ENCODE data around the gene GBA2. TPM values are rescaled to one million over a fixed set of nuclear protein-coding genes. Genes with fewer than 3 reads are reported as not detected.
A peak's percentile ranks its signal among the peaks of the same experiment; 100 is the strongest.

Gene GBA2
- total and polyA plus RNA-seq, 2 experiments from 2014 or later: 32.1 to 80.1 TPM

GRCh38 chr9:35712762-35713400, 36.1 kb downstream of the GBA2 start (continued):
- TF ChIP-seq EZH2phosphoT487 (IDR thresholded peaks at IDR 0.05; ENCODE audit: unreplicated experiment): no peak
- TF ChIP-seq, protein P1, sequence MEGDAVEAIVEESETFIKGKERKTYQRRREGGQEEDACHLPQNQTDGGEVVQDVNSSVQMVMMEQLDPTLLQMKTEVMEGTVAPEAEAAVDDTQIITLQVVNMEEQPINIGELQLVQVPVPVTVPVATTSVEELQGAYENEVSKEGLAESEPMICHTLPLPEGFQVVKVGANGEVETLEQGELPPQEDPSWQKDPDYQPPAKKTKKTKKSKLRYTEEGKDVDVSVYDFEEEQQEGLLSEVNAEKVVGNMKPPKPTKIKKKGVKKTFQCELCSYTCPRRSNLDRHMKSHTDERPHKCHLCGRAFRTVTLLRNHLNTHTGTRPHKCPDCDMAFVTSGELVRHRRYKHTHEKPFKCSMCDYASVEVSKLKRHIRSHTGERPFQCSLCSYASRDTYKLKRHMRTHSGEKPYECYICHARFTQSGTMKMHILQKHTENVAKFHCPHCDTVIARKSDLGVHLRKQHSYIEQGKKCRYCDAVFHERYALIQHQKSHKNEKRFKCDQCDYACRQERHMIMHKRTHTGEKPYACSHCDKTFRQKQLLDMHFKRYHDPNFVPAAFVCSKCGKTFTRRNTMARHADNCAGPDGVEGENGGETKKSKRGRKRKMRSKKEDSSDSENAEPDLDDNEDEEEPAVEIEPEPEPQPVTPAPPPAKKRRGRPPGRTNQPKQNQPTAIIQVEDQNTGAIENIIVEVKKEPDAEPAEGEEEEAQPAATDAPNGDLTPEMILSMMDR (conservative IDR thresholded peaks at IDR 0.05; ENCODE audit: low read depth in 2 of 2): peak in 1 of 2 experiments; percentile 45; a peak in 3 of 4 replicates
- TF ChIP-seq, protein P2, sequence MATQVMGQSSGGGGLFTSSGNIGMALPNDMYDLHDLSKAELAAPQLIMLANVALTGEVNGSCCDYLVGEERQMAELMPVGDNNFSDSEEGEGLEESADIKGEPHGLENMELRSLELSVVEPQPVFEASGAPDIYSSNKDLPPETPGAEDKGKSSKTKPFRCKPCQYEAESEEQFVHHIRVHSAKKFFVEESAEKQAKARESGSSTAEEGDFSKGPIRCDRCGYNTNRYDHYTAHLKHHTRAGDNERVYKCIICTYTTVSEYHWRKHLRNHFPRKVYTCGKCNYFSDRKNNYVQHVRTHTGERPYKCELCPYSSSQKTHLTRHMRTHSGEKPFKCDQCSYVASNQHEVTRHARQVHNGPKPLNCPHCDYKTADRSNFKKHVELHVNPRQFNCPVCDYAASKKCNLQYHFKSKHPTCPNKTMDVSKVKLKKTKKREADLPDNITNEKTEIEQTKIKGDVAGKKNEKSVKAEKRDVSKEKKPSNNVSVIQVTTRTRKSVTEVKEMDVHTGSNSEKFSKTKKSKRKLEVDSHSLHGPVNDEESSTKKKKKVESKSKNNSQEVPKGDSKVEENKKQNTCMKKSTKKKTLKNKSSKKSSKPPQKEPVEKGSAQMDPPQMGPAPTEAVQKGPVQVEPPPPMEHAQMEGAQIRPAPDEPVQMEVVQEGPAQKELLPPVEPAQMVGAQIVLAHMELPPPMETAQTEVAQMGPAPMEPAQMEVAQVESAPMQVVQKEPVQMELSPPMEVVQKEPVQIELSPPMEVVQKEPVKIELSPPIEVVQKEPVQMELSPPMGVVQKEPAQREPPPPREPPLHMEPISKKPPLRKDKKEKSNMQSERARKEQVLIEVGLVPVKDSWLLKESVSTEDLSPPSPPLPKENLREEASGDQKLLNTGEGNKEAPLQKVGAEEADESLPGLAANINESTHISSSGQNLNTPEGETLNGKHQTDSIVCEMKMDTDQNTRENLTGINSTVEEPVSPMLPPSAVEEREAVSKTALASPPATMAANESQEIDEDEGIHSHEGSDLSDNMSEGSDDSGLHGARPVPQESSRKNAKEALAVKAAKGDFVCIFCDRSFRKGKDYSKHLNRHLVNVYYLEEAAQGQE (IDR thresholded peaks at IDR 0.05; ENCODE audit: unreplicated experiment): no peak

GRCh38 chr9:35711501-35712428, 37.3 kb downstream of the GBA2 start:
- Histone ChIP-seq H3K36me3 (ENCODE audit: insufficient read depth) (peaks cover 51% of the 10 kb centered on the region), H3K79me2 (replicated peaks; ENCODE audit: insufficient read depth) (no peaks in the 10 kb centered on the region), H3K9me2 (ENCODE audit: insufficient read depth) (no peaks in the 10 kb centered on the region), H3F3A (replicated peaks; ENCODE audit: low read depth) (0 out of 2 replicates have a peak, but pooled peaks cover 3% of the 10 kb centered on the region), H3K4me1 (ENCODE audit: insufficient read depth) (no peaks in the 10 kb centered on the region), H2AFZ (no peak overlapping the region), H3K27ac (ENCODE audit: low read depth) (no peak overlapping the region), H4K20me1 (replicated peaks; ENCODE audit: insufficient read depth) (peaks cover 6% of the 10 kb centered on the region), H3K4me2 (no peak overlapping the region), H3K4me3 (no peak overlapping the region), H3K27me3 (ENCODE audit: insufficient read depth) (no peaks in the 10 kb centered on the region)
- Mint-ChIP-seq H3K9me3 (no peaks in the 10 kb centered on the region), H3K4me1 (peaks cover 4% of the 10 kb centered on the region; the same call in 2 of the 3 replicates), H3K27me3 (ENCODE audit: insufficient read depth, low read depth, poor library complexity) (peaks cover 6% of the 10 kb centered on the region), H3K36me3 (ENCODE audit: low read depth) (peaks cover 82% of the 10 kb centered on the region), H3K4me3 (no peak overlapping the region), H3K27ac (peak overlapping the region; percentile 73)
- no peak for DNase-seq (ENCODE audit: low spot score)
- no peak for ATAC-seq
- TF ChIP-seq, protein P2 (IDR thresholded peaks at IDR 0.05; ENCODE audit: unreplicated experiment): no peak
- TF ChIP-seq JUNB (IDR thresholded peaks at IDR 0.05; ENCODE audit: unreplicated experiment): no peak
- TF ChIP-seq NANOG (IDR thresholded peaks at IDR 0.05; ENCODE audit: borderline replicate concordance): no peak
- TF ChIP-seq, protein P1 (conservative IDR thresholded peaks at IDR 0.05; ENCODE audit: low read depth in 2 of 2): no peak
- TF ChIP-seq CREB1 (CRISPR knock-in tag; IDR thresholded peaks at IDR 0.05; ENCODE audit: low read depth): no peak
- TF ChIP-seq ETS1 (IDR thresholded peaks at IDR 0.05): no peak
- TF ChIP-seq ZNF114 (CRISPR knock-in tag; IDR thresholded peaks at IDR 0.05): no peak
- no peak for TF ChIP-seq STAT1 (IDR thresholded peaks at IDR 0.05; ENCODE audit: unreplicated experiment)
- no peak for TF ChIP-seq EZH2phosphoT487 (IDR thresholded peaks at IDR 0.05; ENCODE audit: unreplicated experiment)
- no peak for TF ChIP-seq ZNF331 (CRISPR knock-in tag; IDR thresholded peaks at IDR 0.05; ENCODE audit: low read depth)
- no peak for TF ChIP-seq POLR2AphosphoS5 (IDR thresholded peaks at IDR 0.05; ENCODE audit: low read depth)

All from GM23338 (cell line).